Mesendoderm (in vitro differentiated cells): ENCODE data around the gene ENTHD1.

Source experiments
- DNase-seq: peaks from one replicate; pipeline ENCODE4 v3.0.0; 2013
- H2AK5ac ChIP-seq: 2 replicates; pipeline ENCODE4 v1.6.1; 2013; ENCODE audit warnings: low read length, inconsistent platforms
- H2BK120ac ChIP-seq: 2 replicates; pipeline ENCODE4 v1.6.1; 2013; ENCODE audit warnings: low read depth, mild to moderate bottlenecking, low read length, moderate library complexity, mixed read lengths
- H2BK15ac ChIP-seq: replicated peaks from 2 replicates; pipeline ENCODE4 v1.6.1; 2013; ENCODE audit warnings: low read depth, mild to moderate bottlenecking, moderate library complexity
- H2BK5ac ChIP-seq: 2 replicates; pipeline ENCODE4 v1.6.1; 2013; ENCODE audit warnings: low read length, inconsistent platforms
- H3K18ac ChIP-seq: 2 replicates; pipeline ENCODE4 v1.6.1; 2013; ENCODE audit warnings: mild to moderate bottlenecking, low read length, mixed read lengths
- H3K23ac ChIP-seq: one replicate; pipeline ENCODE4 v1.6.1; 2013; ENCODE audit warnings: low read length
- H3K27ac ChIP-seq: 2 replicates; pipeline ENCODE4 v1.5.1; 2013; ENCODE audit warnings: low read depth, mild to moderate bottlenecking, inconsistent platforms, low read length, moderate library complexity
- H3K27me3 ChIP-seq: 2 replicates; pipeline ENCODE4 v1.6.1; 2013; ENCODE audit warnings: low read length, control low read depth, mild to moderate bottlenecking, inconsistent platforms; ENCODE audit not compliant: insufficient read depth, poor library complexity
- H3K36me3 ChIP-seq: 2 replicates; pipeline ENCODE4 v1.6.1; 2013; ENCODE audit warnings: low read length, inconsistent platforms; ENCODE audit not compliant: control insufficient read depth, insufficient read depth
- H3K4ac ChIP-seq: one replicate; pipeline ENCODE4 v1.6.1; 2013; ENCODE audit warnings: low read depth, mild to moderate bottlenecking, low read length, moderate library complexity
- H3K4me1 ChIP-seq: 2 replicates; pipeline ENCODE4 v1.6.1; 2013; ENCODE audit warnings: low read depth, low read length, inconsistent platforms; ENCODE audit not compliant: control insufficient read depth
- H3K4me2 ChIP-seq: 2 replicates; pipeline ENCODE4 v1.6.1; 2013; ENCODE audit warnings: low read length
- H3K4me3 ChIP-seq: 2 replicates; pipeline ENCODE4 v1.5.1; 2013; ENCODE audit warnings: mild to moderate bottlenecking, low read length
- H3K56ac ChIP-seq: one replicate; pipeline ENCODE4 v1.6.1; 2013; ENCODE audit warnings: low read length
- H3K79me1 ChIP-seq: 2 replicates; pipeline ENCODE4 v1.6.1; 2013; ENCODE audit warnings: low read length, inconsistent platforms
- H3K79me2 ChIP-seq: 2 replicates; pipeline ENCODE4 v1.6.1; 2013; ENCODE audit warnings: mild to moderate bottlenecking, low read length; ENCODE audit not compliant: control insufficient read depth, insufficient read depth
- H3K9ac ChIP-seq: 2 replicates; pipeline ENCODE4 v1.6.1; 2013; ENCODE audit warnings: low read length, inconsistent platforms
- H4K5ac ChIP-seq: one replicate; pipeline ENCODE4 v1.6.1; 2013; ENCODE audit warnings: low read length
- H4K8ac ChIP-seq: one replicate; pipeline ENCODE4 v1.6.1; 2013; ENCODE audit warnings: low read depth, mild to moderate bottlenecking, control low read depth, low read length, moderate library complexity
- WGBS: extraction: QIAGEN DNeasy Blood & Tissue Kit; methylation state at CpG from one replicate; pipeline ENCODE4 v1.1.7; 2013; ENCODE audit warnings: low lambda C conversion rate, missing lambda C conversion rate; ENCODE audit not compliant: insufficient coverage; ENCODE audit errors: extremely low coverage; 5-methylcytosine and 5-hydroxymethylcytosine counted together

ENTHD1 gene

DNA sequence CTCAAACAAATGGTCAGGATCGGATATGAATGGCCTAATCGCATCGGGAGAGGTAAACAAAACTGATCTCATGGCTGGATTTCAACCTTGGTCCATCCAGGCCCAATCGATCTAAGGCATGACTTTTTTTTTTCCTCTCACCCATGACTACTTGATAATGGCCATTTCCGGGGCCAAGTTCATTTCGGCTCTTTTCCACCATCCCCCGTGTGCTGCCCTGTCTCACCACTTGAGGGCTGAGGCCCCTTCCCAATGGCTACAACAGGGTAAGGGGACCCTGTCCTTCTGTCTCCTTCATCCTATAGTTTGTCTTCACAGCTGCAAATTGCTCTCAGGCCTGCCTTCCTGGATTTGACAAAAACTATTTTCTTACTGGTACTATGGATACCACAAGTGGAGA, 34.0 kb upstream of the ENTHD1 start:
- no peaks in the 10 kb centered on the region for H3K79me2 ChIP-seq
- no peak overlapping the region for H3K4ac ChIP-seq
- no peak overlapping the region for H2BK120ac ChIP-seq
- no peak overlapping the region for H3K27ac ChIP-seq
- H3K36me3 ChIP-seq: no peaks in the 10 kb centered on the region
- H2BK5ac ChIP-seq: no peak overlapping the region
- no peak overlapping the region for H4K8ac ChIP-seq
- H3K18ac ChIP-seq: no peak overlapping the region
- no peak overlapping the region for H4K5ac ChIP-seq
- H3K27me3 ChIP-seq: no peaks in the 10 kb centered on the region
- H3K4me2 ChIP-seq: no peak overlapping the region
- no peak overlapping the region for H3K4me3 ChIP-seq
- H3K79me1 ChIP-seq: no peaks in the 10 kb centered on the region
- DNase-seq: peak; percentile 68
- H2BK15ac ChIP-seq: no peak overlapping the region
- peak overlapping the region; percentile 6 for H3K56ac ChIP-seq
- H3K23ac ChIP-seq: no peak overlapping the region
- H3K9ac ChIP-seq: no peak overlapping the region
- H3K4me1 ChIP-seq: no peaks in the 10 kb centered on the region
- no peak overlapping the region for H2AK5ac ChIP-seq
- no CpG with 5 or more reads among the region's 7 CpGs for WGBS

GRCh38 chr22:39926753-39927152, 33.2 kb upstream of the ENTHD1 start:
- no CpG with 5 or more reads among the region's 5 CpGs for WGBS
- no peak overlapping the region for H3K23ac ChIP-seq
- no peak overlapping the region for H2AK5ac ChIP-seq

GRCh38 chr22:39925909-39926679, 32.5 kb upstream of the ENTHD1 start:
- no peak overlapping the region for H3K4me2 ChIP-seq
- H3K4me1 ChIP-seq: no peaks in the 10 kb centered on the region
- no peak overlapping the region for H3K4me3 ChIP-seq
- H2BK5ac ChIP-seq: no peak overlapping the region
- no peak overlapping the region for H3K9ac ChIP-seq
- no peak overlapping the region for H3K27ac ChIP-seq
- H3K56ac ChIP-seq: no peak overlapping the region
- no peak overlapping the region for H3K4ac ChIP-seq
- H4K5ac ChIP-seq: no peak overlapping the region
- DNase-seq: no peak
- no peak overlapping the region for H4K8ac ChIP-seq
- H3K18ac ChIP-seq: no peak overlapping the region
- H2AK5ac ChIP-seq: no peak overlapping the region
- no peak overlapping the region for H3K23ac ChIP-seq
- no peaks in the 10 kb centered on the region for H3K27me3 ChIP-seq
- H2BK15ac ChIP-seq: no peak overlapping the region
- WGBS: no CpG with 5 or more reads among the region's 8 CpGs
- no peaks in the 10 kb centered on the region for H3K79me2 ChIP-seq
- no peak overlapping the region for H2BK120ac ChIP-seq
- no peaks in the 10 kb centered on the region for H3K79me1 ChIP-seq
- H3K36me3 ChIP-seq: no peaks in the 10 kb centered on the region

More at GRCh38 chr22:39926753-39927152, 33.2 kb upstream of the ENTHD1 start:
- Histone ChIP-seq H3K56ac (no peak overlapping the region), H4K5ac (no peak overlapping the region), H3K79me2 (no peaks in the 10 kb centered on the region), H2BK15ac (no peak overlapping the region), H3K27ac (no peak overlapping the region), H3K27me3 (no peaks in the 10 kb centered on the region), H3K4me3 (no peak overlapping the region), H3K4me1 (no peaks in the 10 kb centered on the region), H3K36me3 (no peaks in the 10 kb centered on the region), H3K4me2 (no peak overlapping the region), H2BK5ac (no peak overlapping the region), H3K79me1 (no peaks in the 10 kb centered on the region), H3K18ac (no peak overlapping the region), H3K9ac (no peak overlapping the region), H3K4ac (no peak overlapping the region), H4K8ac (no peak overlapping the region), H2BK120ac (no peak overlapping the region)
- no peak for DNase-seq

GRCh38 chr22:39925273-39925672, 31.7 kb upstream of the ENTHD1 start:
- H3K36me3 ChIP-seq: no peaks in the 10 kb centered on the region
- H3K4me2 ChIP-seq: no peak overlapping the region
- no peak overlapping the region for H2BK120ac ChIP-seq
- no peak overlapping the region for H4K8ac ChIP-seq
- H3K27ac ChIP-seq: no peak overlapping the region
- no peak overlapping the region for H3K9ac ChIP-seq
- no peaks in the 10 kb centered on the region for H3K79me2 ChIP-seq
- no peak for DNase-seq
- H3K18ac ChIP-seq: no peak overlapping the region
- no CpG with 5 or more reads among the region's 2 CpGs for WGBS
- H3K79me1 ChIP-seq: no peaks in the 10 kb centered on the region
- H3K4ac ChIP-seq: no peak overlapping the region
- H3K4me3 ChIP-seq: no peak overlapping the region
- H3K27me3 ChIP-seq: no peaks in the 10 kb centered on the region
- no peak overlapping the region for H2AK5ac ChIP-seq
- no peak overlapping the region for H2BK15ac ChIP-seq
- H3K4me1 ChIP-seq: no peaks in the 10 kb centered on the region
- no peak overlapping the region for H4K5ac ChIP-seq
- H3K23ac ChIP-seq: no peak overlapping the region
- no peak overlapping the region for H2BK5ac ChIP-seq
- no peak overlapping the region for H3K56ac ChIP-seq

DNA sequence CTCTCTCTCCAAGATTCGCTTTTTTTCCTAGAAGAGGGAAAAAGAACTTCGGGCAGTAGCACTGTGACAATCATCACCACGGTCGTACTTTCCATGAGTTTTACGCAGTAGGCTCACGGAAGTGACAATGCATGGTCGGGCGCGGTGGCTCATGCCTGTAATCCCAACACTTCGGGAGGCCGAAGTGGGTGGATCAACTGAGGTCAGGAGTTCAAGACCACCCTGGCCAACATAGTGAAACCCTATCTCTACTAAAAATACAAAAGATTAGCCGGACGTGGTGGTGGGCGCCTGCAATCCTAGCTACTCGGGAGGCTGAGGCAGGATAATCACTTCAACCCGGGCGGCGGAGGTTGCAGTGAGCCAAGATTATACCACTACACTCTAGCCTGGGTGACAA, 30.7 kb upstream of the ENTHD1 start:
- Histone ChIP-seq H2BK15ac (no peak overlapping the region), H3K79me2 (no peaks in the 10 kb centered on the region), H3K9ac (no peak overlapping the region), H3K4ac (no peak overlapping the region), H3K18ac (no peak overlapping the region), H2AK5ac (no peak overlapping the region), H3K36me3 (no peaks in the 10 kb centered on the region), H3K4me1 (peaks cover 3% of the 10 kb centered on the region), H3K56ac (no peak overlapping the region), H4K8ac (no peak overlapping the region), H3K79me1 (no peaks in the 10 kb centered on the region), H4K5ac (no peak overlapping the region), H3K27ac (no peak overlapping the region), H2BK120ac (no peak overlapping the region), H3K23ac (no peak overlapping the region), H3K4me3 (no peak overlapping the region), H2BK5ac (no peak overlapping the region), H3K27me3 (no peaks in the 10 kb centered on the region), H3K4me2 (no peak overlapping the region)
- DNase-seq: no peak
- WGBS: no CpG with 5 or more reads among the region's 18 CpGs

- Histone ChIP-seq H4K5ac (no peak overlapping the region), H4K8ac (no peak overlapping the region), H3K23ac (no peak overlapping the region), H3K4me2 (no peak overlapping the region), H3K27me3 (no peaks in the 10 kb centered on the region), H3K4me3 (no peak overlapping the region), H2BK5ac (no peak overlapping the region), H3K9ac (no peak overlapping the region), H2AK5ac (no peak overlapping the region), H3K27ac (no peak overlapping the region), H3K79me2 (no peaks in the 10 kb centered on the region), H3K4me1 (peaks cover 3% of the 10 kb centered on the region), H3K79me1 (no peaks in the 10 kb centered on the region), H2BK15ac (no peak overlapping the region), H3K18ac (no peak overlapping the region), H2BK120ac (no peak overlapping the region), H3K4ac (no peak overlapping the region), H3K56ac (no peak overlapping the region), H3K36me3 (no peaks in the 10 kb centered on the region)
- no peak for DNase-seq
- WGBS: no CpG with 5 or more reads among the region's 5 CpGs
Observed at GRCh38 chr22:39923696-39924095, 30.1 kb upstream of the ENTHD1 start.
